Endodermal cell (in vitro differentiated cells): ENCODE data around the gene DPH7. TPM values are rescaled to one million over a fixed set of nuclear protein-coding genes. Genes with fewer than 3 reads are reported as not detected.

Experiments
- DNase-seq: peaks from one replicate; pipeline ENCODE4 v3.0.0-alpha.2; 2017
- H3K27ac ChIP-seq: 2 replicates; pipeline ENCODE4 v1.5.1; 2013; ENCODE audit warnings: mild to moderate bottlenecking, low read depth, low read length, moderate library complexity
- H3K27me3 ChIP-seq: 2 replicates; pipeline ENCODE4 v1.6.1; 2013; ENCODE audit warnings: mild to moderate bottlenecking, low read length, moderate library complexity; ENCODE audit not compliant: insufficient read depth, control insufficient read depth, poor library complexity, severe bottlenecking
- H3K36me3 ChIP-seq: 2 replicates; pipeline ENCODE4 v1.7.0; 2013; ENCODE audit warnings: mild to moderate bottlenecking, low read length, moderate library complexity; ENCODE audit not compliant: control insufficient read depth, insufficient read depth
- H3K4me1 ChIP-seq: one replicate; pipeline ENCODE4 v1.7.0; 2013; ENCODE audit warnings: low read length; ENCODE audit not compliant: control insufficient read depth, insufficient read depth
- H3K4me3 ChIP-seq: 2 replicates; pipeline ENCODE4 v1.5.1; 2013; ENCODE audit warnings: mild to moderate bottlenecking, low read length, moderate library complexity
- H3K9ac ChIP-seq: 2 replicates; pipeline ENCODE4 v1.6.1; 2013; ENCODE audit warnings: mild to moderate bottlenecking, low read length, moderate library complexity; ENCODE audit not compliant: poor library complexity, severe bottlenecking; ENCODE audit errors: extremely low read depth
- H3K9me3 ChIP-seq: 2 replicates; pipeline ENCODE4 v1.6.1; 2013; ENCODE audit warnings: mild to moderate bottlenecking, low read length, moderate library complexity; ENCODE audit not compliant: control insufficient read depth
- H3K27ac Mint-ChIP-seq: 2 replicates; pipeline ENCODE4 v1.8.0; 2020; ENCODE audit warnings: mixed read lengths
- H3K27me3 Mint-ChIP-seq: 2 replicates; pipeline ENCODE4 v1.8.0; 2021; ENCODE audit warnings: mild to moderate bottlenecking, mixed read lengths; ENCODE audit not compliant: insufficient read depth
- H3K36me3 Mint-ChIP-seq: 2 replicates; pipeline ENCODE4 v1.8.0; 2020; ENCODE audit warnings: low read depth, mixed read lengths
- H3K4me1 Mint-ChIP-seq: 2 replicates; pipeline ENCODE4 v1.8.0; 2020; ENCODE audit warnings: mixed read lengths
- H3K4me3 Mint-ChIP-seq: 2 replicates; pipeline ENCODE4 v1.8.0; 2020; ENCODE audit warnings: mild to moderate bottlenecking, moderate library complexity, mixed read lengths
- H3K9me3 Mint-ChIP-seq: 2 replicates; pipeline ENCODE4 v1.8.0; 2020; ENCODE audit warnings: mild to moderate bottlenecking, mixed read lengths
- CTCF ChIP-seq: fragments of 200-600 bp; sonication (generic); conservative IDR thresholded peaks from 2 replicates; pipeline ENCODE4 v1.5.0; 2021; ENCODE audit warnings: antibody characterized with exemption, mild to moderate bottlenecking
- WGBS, 2 experiments: methylation state at CpG; one replicate each; pipeline versions ENCODE4 v1.1.5 to v1.1.7; 2013; ENCODE audit warnings: missing lambda C conversion rate in 2 of 2, mixed read lengths in 1 of 2; ENCODE audit not compliant: insufficient coverage in 1 of 2, insufficient read length in 1 of 2; 5-methylcytosine and 5-hydroxymethylcytosine counted together
- total RNA-seq, 2 donors: library from RNA; stranded (reverse); fragmentation: NEBNext Ultra II Directional in 1 of 2; extraction: Animal tissue kit (Norgen Biotek cat#: 25700) in 1 of 2; gene quantifications; 2 replicates in 1 of 2; 3 replicates in 1 of 2; pipeline ENCODE4 v1.2.1, GENCODE V29; 2021

Gene DPH7
- total RNA-seq, 2 donors from 2014 or later: 48.9 to 50.4 TPM

GRCh38 chr9:137592767-137593166 is 14.0 kb upstream of the DPH7 start:
- WGBS, 2 experiments: 92 to 95% methylated on average over 3 to 7 of the region's 7 CpGs
- Histone ChIP-seq H3K27ac (no peak overlapping the region), H3K9me3 (no peaks in the 10 kb centered on the region), H3K27me3 (no peaks in the 10 kb centered on the region), H3K4me3 (no peak overlapping the region), H3K4me1 (peaks cover 10% of the 10 kb centered on the region), H3K36me3 (peaks cover 13% of the 10 kb centered on the region), H3K9ac (no peak overlapping the region)
- no peak for TF ChIP-seq CTCF
- no peaks in the 10 kb centered on the region for H3K27me3 Mint-ChIP-seq
- H3K36me3 Mint-ChIP-seq: peaks cover 8% of the 10 kb centered on the region
- H3K4me3 Mint-ChIP-seq: no peak overlapping the region
- H3K4me1 Mint-ChIP-seq: peaks cover 11% of the 10 kb centered on the region
- DNase-seq: no peak
- H3K27ac Mint-ChIP-seq: no peak overlapping the region
- H3K9me3 Mint-ChIP-seq: no peaks in the 10 kb centered on the region

DNA sequence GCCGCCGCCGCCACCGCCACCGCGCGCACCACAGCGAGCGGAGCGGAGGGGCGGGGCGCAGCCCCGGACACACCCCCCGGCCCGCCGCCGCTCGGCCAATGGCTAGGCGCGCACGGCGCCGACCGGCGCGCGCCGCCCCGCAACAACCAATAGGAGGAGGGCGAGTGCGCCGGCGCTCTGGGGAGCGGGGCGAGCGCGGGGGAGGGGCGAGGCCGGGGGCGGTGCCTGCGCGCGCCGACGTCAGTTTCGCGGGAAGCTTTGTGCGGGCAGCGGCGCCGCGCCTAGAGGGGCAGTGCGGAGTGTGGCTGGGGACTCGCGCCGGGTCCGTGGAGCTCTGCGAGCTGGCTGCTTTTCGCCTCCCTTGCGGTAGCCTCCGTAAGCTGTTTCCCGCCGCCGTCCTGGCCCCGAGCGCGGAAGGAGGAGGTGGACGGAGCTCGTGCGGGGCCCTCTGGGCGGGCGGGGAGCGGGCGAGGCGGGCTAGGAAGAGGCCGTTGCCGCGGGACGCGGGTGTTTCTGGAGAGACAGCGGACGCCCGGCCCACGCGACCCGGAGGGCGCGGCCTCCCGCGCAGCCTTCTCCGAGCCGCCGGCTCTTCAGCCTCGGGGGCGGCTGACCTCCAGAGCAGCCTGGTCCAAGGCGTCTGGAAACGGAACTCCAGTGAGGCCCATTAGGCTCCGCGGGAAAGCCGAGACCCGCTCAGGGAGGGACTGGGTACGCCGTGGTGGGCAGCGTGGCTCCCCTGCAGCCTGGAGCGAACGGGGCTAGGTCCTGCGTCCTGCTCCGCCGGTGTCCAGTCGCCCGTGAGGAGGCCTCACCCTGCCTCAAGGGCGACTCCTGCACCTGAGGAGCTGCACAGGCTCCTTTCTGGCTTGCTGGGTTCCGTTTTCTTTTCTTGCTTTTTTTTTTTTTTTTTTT is 12.0 kb upstream of the DPH7 start, which contains the start of gene ZMYND19:
Gene ZMYND19, minus strand, starts transcription at position 44 of the 915 bp plus-strand sequence. CDS start 249 bp downstream, outside the sequence.
- H3K9me3 Mint-ChIP-seq: no peaks in the 10 kb centered on the region
- H3K4me1 Mint-ChIP-seq: peaks cover 11% of the 10 kb centered on the region
- Histone ChIP-seq H3K9me3 (no peaks in the 10 kb centered on the region), H3K4me3 (peak within 1 kb of the TSS; percentile 89), H3K36me3 (peaks cover 32% of the 10 kb centered on the region), H3K27me3 (no peaks in the 10 kb centered on the region), H3K4me1 (peaks cover 10% of the 10 kb centered on the region), H3K9ac (peak within 1 kb of the TSS; percentile 60), H3K27ac (peak within 1 kb of the TSS; percentile 70)
- H3K4me3 Mint-ChIP-seq: peak within 1 kb of the TSS; percentile 77
- no peaks in the 10 kb centered on the region for H3K27me3 Mint-ChIP-seq
- peaks cover 28% of the 10 kb centered on the region for H3K36me3 Mint-ChIP-seq
- WGBS, 2 experiments: 1% methylated on average over 18 to 113 of the region's 113 CpGs
- peak; percentile 10 for TF ChIP-seq CTCF
- H3K27ac Mint-ChIP-seq: peak within 1 kb of the TSS; percentile 97
- DNase-seq: peak; percentile 94

- Mint-ChIP-seq H3K27ac (no peak overlapping the region), H3K36me3 (peaks cover 32% of the 10 kb centered on the region), H3K4me3 (peak overlapping the region; percentile 77), H3K4me1 (peaks cover 11% of the 10 kb centered on the region), H3K9me3 (no peaks in the 10 kb centered on the region), H3K27me3 (no peaks in the 10 kb centered on the region)
- H3K4me3 ChIP-seq: no peak overlapping the region
- H3K9me3 ChIP-seq: no peaks in the 10 kb centered on the region
- no peak overlapping the region for H3K9ac ChIP-seq
- no peak for DNase-seq
- H3K36me3 ChIP-seq: peaks cover 37% of the 10 kb centered on the region
- TF ChIP-seq CTCF: no peak
- H3K27ac ChIP-seq: no peak overlapping the region
- H3K4me1 ChIP-seq: peaks cover 10% of the 10 kb centered on the region
- H3K27me3 ChIP-seq: no peaks in the 10 kb centered on the region
- WGBS, 2 experiments: 0% methylated on average over 4 to 61 of the region's 61 CpGs
Measured at GRCh38 chr9:137590123-137590468, 11.4 kb upstream of the DPH7 start.
